CD4-positive, alpha-beta T cell treated with Interleukin-15 for 4 hours (primary cell): ENCODE data around the gene ERP44.
"Not testable (repeated sequence)": the region's sequence is repeated elsewhere in the genome, so short reads cannot be mapped to it uniquely, and the experiment has no call there.

Experiments
- DNase-seq: peaks from one replicate; pipeline ENCODE4 v3.0.0-alpha.2; 2020; ENCODE audit warnings: low spot score

ERP44 gene

DNA sequence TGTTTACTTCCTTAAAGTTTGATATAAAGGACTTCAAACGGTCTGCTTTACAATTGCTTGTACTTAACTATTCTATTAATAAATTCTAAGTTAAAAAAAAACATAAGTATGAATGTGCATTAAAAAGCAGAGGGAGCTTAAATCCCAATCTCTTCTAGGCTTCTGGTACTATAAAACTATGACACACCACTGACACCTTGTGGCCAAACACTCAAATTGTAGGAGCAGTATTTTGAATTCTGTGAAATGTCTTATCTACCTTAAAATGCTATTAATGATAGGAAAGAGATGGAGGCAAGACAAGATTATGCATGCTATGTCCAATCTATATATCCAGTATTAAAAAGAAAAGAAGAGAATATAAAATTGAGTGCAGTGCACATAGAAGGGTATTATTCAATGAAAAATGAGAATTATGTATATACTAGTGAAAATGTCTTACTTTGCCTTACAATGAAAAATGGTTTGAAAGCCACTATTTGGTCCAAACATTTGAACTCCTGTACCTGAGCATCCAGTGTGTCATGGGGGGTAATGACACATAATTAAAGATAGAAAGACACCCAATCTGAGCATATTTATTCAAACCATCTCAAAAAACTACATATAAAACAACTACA lies 87.6 kb downstream of the ERP44 start:
- DNase-seq, result peak; percentile 50

DNA sequence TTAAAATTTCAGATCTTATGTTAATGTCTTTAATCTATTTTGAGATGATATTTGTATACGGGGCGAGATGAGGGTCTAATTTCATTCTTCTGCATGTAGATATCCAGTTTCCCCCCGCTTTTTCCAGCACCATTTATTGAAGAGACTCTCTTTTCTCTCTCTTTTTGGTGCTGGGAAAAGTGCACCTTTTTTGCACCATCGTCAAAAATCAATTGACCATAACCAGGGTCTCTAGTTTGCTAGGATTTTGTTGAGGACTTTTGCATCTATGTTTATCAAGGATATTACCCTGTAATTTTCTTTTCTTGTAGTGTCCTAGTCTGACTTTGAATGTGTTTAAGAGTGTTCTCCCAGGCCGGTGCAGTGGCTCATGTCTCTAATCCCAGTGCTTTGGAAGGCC lies 99.0 kb downstream of the ERP44 start:
- DNase-seq, result no peak

DNA sequence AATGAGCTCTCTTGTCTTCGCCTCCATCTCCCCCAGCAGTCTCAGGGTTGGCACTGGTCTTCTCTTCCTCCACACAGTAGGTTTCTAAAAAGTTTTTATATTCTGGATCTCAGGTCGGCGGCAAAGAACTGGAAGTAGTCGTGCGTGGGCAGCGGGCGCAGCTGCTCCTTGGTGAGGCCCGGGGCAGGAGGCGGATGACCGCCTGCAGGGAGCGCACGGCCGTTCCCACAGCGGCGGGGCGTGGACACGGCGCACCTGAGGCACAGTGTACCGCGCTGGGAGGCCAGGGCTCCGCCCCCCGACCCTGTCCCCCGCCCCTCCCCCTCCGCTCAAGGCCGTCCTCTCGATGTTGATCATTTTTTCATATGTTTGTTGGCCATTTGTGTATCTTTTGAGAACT lies 99.9 kb downstream of the ERP44 start:
- no peak for DNase-seq

DNA sequence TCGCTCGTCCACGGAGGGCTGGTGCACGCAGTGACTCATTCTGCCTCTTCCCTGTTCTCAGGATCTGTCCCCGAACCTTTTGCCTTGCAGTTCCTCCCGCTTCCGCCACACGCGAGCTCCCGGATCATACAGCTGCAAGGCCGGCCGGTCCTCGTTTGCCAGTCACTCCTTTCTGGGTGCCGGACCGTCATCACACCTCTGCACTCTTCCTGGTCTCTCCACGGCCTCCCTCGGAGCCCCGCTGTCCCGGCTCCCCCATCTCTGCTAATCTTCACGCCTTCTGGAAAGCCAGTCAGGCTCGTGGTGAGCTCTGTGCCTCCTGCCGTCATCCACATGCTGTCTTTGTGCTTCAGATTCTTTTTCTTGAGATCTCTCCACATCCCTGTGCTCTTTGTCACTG lies 100.5 kb downstream of the ERP44 start:
- DNase-seq, result no peak

DNA sequence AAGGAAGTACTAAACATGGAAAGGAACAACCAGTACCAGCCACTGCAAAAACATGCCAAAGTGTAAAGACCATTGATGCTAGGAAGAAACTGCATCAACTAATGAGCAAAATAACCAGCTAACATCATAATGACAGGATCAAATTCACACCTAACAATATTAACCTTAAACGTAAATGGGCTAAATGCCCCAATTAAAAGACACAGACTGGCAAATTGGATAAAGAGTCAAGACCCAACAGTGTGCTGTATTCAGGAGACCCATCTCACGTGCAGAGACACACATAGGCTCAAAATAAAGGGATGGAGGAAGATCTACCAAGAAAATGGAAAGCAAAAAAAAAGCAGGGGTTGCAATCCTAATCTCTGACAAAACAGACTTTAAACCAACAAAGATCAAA lies 108.3 kb downstream of the ERP44 start:
- DNase-seq, result not testable (repeated sequence)

DNA sequence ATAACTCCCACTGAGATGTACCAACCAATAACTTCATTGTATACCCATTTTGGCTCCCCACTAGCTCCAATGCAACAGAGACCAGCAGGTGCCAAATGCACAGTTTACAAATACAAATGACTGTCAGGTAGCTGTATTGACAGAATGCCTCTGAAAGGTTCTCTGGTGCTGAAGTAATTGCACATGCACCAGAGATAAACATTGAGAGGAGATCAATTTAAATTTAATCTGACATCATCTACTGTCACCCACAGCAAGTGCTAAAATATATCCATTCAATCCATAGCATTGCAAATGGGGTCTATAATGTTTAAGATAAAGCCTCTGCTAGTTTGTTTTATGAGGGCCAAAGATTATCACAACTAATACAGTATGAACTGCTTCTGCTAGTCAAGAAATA lies 112.2 kb downstream of the ERP44 start:
- no peak for DNase-seq

DNA sequence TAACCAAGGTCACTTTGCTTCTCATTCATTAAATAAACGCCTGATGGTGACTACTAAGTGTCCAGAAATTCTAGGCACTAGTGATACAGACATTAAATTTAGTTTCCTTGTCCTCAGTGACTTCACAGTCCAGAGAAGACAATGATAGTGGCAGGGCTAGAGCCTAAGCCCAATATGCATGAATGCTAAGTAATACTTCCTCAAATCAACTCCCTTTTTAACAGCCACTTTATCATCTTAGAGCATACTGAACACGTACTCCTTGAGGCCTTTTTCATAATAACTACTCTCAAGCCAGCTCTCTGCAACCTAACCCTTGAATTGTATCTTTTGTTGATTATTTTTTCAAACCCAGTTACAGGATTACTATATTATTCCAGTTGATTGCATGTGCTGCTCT lies 118.2 kb downstream of the ERP44 start:
- DNase-seq, result no peak

DNA sequence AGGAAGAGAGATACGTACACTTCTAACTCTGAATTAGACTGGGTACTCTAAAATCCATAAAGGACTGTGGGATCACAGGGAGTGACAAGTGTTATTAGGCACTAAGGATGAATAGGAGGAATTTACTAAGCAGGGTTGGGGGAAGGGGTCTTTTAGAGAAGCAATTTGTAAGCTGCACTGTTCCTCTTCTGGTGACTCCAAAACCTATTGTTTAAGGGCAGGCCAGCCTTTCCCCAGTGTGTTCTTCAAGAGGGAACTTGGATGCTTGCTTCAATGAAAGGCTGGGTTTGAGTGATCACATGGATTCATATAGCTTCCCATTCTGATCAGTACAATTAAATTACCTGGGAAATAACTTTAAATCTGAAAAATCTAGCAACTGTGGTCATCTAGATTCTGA lies 120.6 kb downstream of the ERP44 start:
- DNase-seq, result no peak

DNA sequence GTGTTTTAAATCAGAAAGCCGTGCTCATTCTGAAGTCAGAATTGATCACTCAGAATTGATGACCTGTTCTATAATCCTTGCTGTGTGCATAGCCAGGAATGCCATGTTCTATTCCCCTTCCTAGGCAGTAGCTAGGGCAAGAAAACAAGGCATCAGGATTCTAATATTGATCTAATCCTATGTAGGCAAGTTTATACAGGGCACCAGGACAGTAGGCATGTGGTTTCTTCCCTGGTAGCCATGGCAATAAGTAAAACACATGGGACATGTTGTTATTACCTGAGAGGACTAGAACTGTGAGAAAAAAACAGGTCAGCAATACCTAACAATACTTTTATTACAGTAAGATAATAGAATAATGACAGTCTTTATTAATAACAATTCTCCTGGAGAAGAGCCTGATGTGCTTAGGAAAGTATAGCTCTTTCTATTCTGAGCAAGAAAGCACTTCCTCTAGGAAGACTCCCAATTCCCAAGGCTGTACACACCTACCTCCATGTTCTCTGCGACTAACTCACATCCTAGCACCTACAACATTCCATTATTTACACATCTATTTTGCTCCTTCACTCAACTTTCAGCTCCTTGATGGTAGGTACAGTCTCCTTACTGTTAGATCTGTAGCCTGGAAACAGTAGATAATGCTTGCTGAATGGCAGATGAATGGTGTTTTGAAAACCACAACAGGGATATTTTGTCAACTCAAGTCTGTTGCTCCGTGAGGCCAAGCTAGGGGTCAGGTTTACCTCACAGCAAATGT lies 121.6 kb downstream of the ERP44 start:
- DNase-seq, result no peak

DNA sequence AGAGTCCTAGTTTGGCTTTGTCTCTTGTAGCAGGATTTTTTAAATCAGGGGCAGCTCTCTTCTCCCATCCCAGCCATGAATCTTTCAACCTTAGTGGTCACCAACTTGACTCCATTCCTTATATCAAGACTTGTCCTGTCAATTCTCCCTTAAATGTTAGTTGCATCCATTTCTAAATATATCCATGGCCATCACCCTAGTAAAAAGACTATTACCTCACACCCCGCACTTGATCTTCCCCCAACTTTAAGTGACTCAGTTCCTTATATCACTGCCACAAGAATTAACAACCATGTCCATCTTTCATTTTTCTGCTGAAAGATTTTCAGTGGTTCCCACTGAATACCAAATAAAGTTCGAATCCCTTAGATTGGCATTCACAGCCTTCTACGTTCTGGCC lies 125.3 kb downstream of the ERP44 start:
- DNase-seq, result no peak

DNA sequence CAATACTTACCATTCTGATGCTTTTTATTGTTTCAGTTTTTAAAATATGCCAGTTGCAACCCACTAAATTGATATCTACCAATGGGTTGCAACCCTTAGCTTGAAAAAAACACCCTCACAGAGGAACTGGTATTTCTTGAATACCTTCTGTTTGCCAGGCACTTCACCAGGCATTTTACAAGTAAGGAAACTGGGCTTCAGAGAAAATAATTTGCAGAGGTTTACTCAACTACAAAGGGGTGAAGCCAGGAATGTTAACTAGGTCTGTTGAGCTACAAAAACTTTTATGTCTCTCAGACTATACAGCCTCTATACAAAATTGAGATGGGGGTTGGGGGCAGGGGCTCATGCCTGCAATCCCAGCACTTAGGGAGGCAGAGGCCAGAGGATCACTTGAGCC lies 127.4 kb downstream of the ERP44 start:
- no peak for DNase-seq

DNA sequence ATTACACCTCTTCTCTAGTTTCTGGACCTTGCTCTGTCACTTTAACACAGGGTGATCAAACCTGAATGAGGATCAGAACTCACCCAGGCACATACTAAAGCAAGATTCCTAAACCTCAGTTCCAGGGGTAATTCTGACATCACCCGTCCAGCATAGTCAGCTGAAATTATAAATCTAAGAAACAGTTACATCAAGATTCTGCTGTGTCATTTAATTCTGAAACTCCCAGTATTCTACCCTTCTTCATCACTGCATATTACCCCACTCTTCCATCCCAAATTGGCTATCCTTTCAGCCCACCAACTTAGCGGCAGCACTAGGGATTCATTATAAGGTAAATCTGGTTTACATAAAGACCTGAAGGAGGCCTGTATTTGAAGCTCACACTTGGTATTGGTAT lies 128.3 kb downstream of the ERP44 start:
- no peak for DNase-seq

DNA sequence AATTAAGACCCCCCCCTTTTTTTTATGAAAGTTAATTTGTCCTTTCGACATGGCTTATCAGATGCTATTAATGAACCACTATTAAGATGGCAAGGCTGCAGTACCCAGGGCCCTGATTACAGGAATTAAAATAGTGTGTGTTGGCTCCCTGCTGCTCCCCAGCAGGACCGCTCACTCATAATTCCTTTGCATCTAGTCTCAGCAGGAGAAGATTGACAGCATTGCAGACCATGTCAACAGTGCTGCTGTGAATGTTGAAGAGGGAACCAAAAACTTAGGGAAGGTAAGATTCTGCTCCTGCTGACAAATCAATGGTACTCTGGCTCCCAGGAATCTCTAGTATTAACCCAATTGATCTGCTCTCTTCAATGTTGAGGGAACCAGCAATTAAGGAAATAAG lies 131.3 kb downstream of the ERP44 start:
- no peak for DNase-seq

DNA sequence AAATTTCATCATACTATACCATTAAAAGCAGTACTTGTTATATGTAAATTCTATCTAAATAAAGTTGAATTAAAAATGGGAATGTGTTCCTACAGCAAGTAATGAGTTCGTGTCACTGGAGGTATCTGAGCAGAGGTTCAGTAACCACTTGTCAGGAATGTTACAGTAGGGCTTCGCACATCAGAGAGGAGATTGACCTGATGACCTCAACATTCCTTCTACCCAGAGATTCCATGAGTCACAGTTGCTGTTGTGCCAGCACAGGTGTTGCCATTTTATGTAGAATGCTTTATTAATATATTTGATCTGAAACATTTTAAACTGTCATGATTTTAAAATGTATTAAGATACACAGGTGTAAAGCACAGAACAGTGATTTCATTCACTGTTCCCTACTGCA lies 132.1 kb downstream of the ERP44 start:
- no peak for DNase-seq

DNA sequence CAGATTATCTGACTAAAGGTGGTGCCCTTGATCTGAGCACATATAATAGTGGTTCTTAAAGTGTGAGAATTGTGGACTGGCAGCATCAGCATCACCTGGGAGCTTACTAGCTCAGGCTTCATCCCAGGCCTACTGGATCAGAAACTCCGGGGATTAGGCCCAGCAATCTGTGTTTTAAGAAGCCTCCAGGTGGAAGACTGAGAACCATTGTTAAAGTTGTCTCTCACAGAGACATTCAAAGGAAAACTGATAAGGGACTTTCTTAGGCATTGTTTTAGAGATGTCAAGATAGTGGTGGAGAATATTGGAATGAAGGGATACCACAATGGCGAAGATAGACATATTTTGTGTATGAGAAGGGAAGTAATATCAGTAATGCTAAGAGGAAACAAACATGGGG lies 132.8 kb downstream of the ERP44 start:
- no peak for DNase-seq

DNA sequence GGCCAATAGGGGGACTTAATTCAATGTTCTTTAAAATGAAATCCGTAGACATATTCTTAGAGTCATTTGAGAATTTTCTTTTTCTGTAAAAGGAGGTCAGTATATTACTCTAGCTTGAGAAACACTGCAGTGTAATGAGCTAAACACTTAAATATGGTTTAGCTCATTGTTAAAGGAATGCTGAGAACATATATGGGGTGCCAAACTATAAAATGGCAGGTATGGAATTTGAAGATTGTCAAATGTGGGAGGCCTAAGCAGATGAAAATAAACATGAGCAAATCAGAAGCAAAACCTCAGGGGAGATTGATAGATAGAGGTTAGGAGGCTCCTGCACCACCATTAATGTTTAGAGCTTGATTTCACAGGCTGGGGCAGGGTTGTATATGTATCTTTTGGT lies 134.5 kb downstream of the ERP44 start:
- no peak for DNase-seq

DNA sequence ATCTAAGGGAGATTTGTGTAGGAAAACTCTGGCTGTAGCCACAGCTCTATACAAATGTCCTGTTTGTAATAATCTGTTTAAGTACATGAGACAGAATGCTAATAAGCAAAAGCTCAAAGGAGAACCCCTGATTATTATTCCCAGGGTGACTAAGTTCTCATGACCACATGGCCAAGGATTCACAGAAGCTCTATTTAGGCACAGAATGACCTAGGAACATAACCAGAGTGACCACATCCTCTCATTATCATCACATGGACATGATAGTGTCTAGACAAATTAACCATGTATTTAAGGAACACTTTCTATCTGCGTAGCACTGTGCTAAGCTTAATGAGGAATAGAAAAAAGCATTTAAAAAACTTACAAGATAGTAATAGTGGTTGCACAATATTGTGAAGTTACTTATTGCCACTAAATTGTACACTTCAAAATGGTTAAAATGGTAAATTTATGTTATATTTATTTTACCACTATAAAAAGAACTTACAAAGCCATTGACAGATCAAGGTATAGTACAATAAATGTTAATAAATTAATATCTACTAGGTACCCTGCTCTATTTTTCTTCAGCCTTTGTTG lies 136.0 kb downstream of the ERP44 start:
- DNase-seq, result no peak

DNA sequence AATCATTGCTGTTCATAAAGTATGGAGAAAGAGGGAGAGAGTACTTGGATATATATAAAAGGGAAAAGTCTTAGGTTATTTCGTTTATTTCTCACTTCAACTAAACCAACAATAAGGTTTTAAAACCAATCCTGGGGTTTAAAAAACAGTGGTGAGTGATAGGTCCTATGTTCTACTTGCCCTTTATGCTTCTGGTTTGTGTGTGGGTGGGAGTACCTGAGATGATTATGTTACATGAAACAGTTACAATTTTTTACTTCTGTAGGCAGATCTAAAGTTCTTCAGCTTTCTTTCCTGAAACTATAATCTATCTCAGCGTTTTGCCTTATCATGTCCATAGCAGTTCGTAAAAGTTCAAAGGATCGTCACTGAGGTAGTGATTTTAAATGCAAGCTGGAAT lies 143.2 kb downstream of the ERP44 start:
- no peak for DNase-seq

DNA sequence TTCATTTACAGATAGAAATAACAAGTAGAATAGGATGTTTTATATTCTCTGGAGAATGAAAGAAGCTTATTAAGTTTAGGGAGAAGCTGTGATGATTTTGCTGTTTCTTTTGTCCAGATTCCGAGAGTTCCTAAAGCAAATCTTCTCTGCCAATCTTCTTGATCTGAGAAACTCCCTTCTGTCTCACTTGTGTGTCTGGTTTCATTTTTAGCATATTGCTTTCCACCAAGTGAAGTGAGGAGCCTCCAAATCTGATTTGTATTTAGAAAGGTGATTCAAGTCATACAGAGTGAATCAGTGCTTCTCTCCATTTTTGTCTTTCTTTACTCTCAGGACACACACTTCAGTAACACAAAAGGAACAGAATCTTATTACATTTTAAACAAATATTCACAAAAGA lies 144.0 kb downstream of the ERP44 start:
- DNase-seq, result no peak

DNA sequence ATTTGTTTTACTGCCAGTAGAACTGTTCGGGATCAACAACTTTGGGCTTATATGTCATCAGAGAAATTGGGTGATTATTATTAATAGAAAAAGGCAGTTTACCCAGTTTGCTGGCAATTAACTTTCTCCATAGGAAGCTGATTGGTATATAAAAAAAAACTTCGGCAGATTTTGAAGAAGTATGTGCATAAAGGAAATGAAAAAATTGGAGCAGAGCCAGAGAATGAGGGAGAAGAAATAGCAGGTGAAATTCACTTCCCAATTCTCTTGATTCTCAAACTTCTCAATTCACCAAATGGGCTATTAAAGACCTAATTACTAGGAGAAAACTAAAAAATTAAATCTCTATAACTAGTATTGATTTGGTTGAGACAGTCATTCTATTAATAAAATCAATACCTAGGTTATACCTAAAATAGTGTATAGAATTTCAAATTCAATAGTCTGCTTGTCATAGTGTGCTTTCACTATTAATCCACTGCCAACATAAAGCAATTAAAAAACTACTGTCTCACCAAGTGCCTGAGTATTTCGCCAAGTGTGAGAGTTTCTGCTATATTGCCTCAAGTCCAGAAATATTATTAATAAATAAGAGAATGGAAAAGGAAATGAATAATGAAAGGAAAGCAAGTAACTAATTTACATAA lies 144.8 kb downstream of the ERP44 start:
- no peak for DNase-seq

DNA sequence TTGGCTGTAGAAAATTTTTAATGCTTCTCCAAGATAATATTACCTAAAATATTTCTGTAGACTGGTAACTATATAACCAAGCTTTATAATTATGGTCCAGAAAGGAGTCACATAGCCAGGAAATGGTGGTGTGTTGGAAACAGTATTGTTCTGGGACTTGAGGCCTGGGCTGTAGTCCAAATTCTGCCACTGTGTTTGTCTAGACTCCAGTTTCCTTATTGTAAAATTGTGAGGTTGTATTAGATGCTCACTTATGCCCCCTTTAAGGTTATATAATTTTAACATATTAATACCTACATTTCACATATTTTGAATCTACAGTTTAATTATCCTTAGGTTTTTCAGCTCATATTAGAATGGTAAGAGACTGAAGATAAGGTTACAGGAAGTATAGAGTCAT lies 149.9 kb downstream of the ERP44 start:
- no peak for DNase-seq

DNA sequence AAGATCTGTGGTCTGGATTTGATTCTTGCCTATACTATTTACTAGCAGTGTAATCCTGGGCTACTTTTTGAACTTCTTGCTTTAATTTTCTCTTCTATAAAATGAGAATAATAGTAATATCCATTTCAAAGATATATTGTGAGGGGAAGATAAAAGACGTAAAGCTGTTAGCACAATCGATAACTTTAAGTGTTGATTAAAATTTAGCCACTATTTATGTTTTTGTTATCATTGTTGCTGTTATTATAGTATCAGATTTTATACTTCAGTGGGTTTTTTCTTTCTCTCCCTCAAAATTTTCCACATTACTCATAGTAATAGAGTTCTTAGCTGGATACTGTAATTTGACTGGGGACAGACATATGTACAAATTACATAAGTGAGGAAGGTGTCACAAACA lies 150.3 kb downstream of the ERP44 start:
- no peak for DNase-seq

DNA sequence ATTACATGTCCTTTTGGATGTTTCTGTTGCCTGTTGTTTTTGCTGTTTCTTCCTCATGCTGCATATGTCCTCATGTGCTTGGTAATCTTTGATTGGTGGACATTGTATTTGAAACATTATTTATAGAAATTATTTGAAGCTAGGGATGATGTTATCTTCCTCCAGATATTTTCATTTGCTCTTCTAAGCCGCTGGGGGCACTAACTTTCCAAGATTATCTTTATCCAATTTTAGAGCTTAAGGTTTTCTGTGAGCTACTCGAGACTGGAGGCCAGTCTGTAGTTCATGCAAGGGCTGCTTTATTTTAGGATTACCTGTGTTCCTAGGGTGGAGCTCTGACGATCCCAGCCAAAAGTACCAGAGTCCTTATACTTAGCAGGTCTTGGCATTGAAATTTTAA lies 151.4 kb downstream of the ERP44 start:
- DNase-seq, result no peak
